Tibial nerve (tissue), 4 donors: Measurements from ENCODE around the gene TEPSIN.

Source experiments
- CTCF ChIP-seq, 5 experiments: fragments of 200-600 bp in 3 of 5; fragments of 450-650 bp in 2 of 5; sonication (generic) in 3 of 5; IDR thresholded peaks; one replicate each; pipeline ENCODE4 v1.5.1; 2016 to 2019; ENCODE audit warnings: antibody characterized with exemption in 5 of 5, mild to moderate bottlenecking in 3 of 5, moderate library complexity in 2 of 5
- EP300 ChIP-seq, 2 donors: sonication (generic); formaldehyde crosslinking; IDR thresholded peaks; one replicate each; pipeline ENCODE4 v1.6.1; 2017; ENCODE audit warnings: antibody characterized with exemption in 2 of 2, mild to moderate bottlenecking in 1 of 2
- POLR2A ChIP-seq, 2 donors: fragments of 450-650 bp; IDR thresholded peaks; one replicate each; pipeline ENCODE4 v1.6.1; 2017; ENCODE audit warnings: antibody characterized with exemption in 2 of 2, mild to moderate bottlenecking in 2 of 2, moderate library complexity in 2 of 2

GRCh38 chr17:81231121-81231645 lies 7.7 kb downstream of the TEPSIN start:
- TF ChIP-seq POLR2A (IDR thresholded peaks at IDR 0.05) (no peak), CTCF (IDR thresholded peaks at IDR 0.05) (no peak), EP300 (IDR thresholded peaks at IDR 0.05) (no peak)
